GM23338 (cell line): ENCODE data around the gene JPH4. TPM values are rescaled to one million over a fixed set of nuclear protein-coding genes. Genes with fewer than 3 reads are reported as not detected.

Experiments
- ATAC-seq: fragments of 200-7000 bp; cut with Tn5 transposase; 3 replicates; pipeline ENCODE4 v1.9.1; 2020
- DNase-seq: peaks from one replicate; pipeline ENCODE4 v3.0.0-alpha.2; 2015; ENCODE audit warnings: low spot score
- H2AFZ ChIP-seq: fragments of 200-600 bp; sonication (generic); 2 replicates; pipeline ENCODE4 v1.8.0; 2016; ENCODE audit warnings: antibody characterized with exemption, mild to moderate bottlenecking, moderate library complexity
- H3F3A ChIP-seq: fragments of 200-600 bp; sonication (generic); replicated peaks from 2 replicates; pipeline ENCODE4 v1.8.0; 2017; ENCODE audit warnings: antibody characterized with exemption, mixed run types, low read depth
- H3K27ac ChIP-seq: fragments of 200-600 bp; sonication (generic); 2 replicates; pipeline ENCODE4 v1.6.1; 2016; ENCODE audit warnings: low read depth
- H3K27me3 ChIP-seq: fragments of 200-600 bp; sonication (generic); 2 replicates; pipeline ENCODE4 v1.8.0; 2016; ENCODE audit warnings: mild to moderate bottlenecking, mixed run types, moderate library complexity; ENCODE audit not compliant: insufficient read depth
- H3K36me3 ChIP-seq: fragments of 200-600 bp; sonication (generic); 2 replicates; pipeline ENCODE4 v1.8.0; 2016; ENCODE audit warnings: mild to moderate bottlenecking; ENCODE audit not compliant: insufficient read depth
- H3K4me1 ChIP-seq: fragments of 200-600 bp; sonication (generic); 2 replicates; pipeline ENCODE4 v1.8.0; 2016; ENCODE audit warnings: mild to moderate bottlenecking, moderate library complexity; ENCODE audit not compliant: insufficient read depth
- H3K4me2 ChIP-seq: fragments of 200-600 bp; sonication (generic); 2 replicates; pipeline ENCODE4 v1.7.1; 2017; ENCODE audit warnings: mixed run types
- H3K4me3 ChIP-seq: fragments of 200-600 bp; sonication (generic); 2 replicates; pipeline ENCODE4 v1.6.1; 2016; ENCODE audit warnings: mixed run types
- H3K79me2 ChIP-seq: fragments of 200-600 bp; sonication (generic); replicated peaks from 2 replicates; pipeline ENCODE4 v1.8.0; 2017; ENCODE audit warnings: mild to moderate bottlenecking; ENCODE audit not compliant: insufficient read depth
- H3K9me2 ChIP-seq: fragments of 200-600 bp; sonication (generic); 2 replicates; pipeline ENCODE4 v1.8.0; 2017; ENCODE audit not compliant: insufficient read depth
- H4K20me1 ChIP-seq: fragments of 200-600 bp; sonication (generic); replicated peaks from 2 replicates; pipeline ENCODE4 v1.8.0; 2017; ENCODE audit warnings: mild to moderate bottlenecking; ENCODE audit not compliant: insufficient read depth
- H3K27ac Mint-ChIP-seq: 2 replicates; pipeline ENCODE4 v1.8.0; 2020; ENCODE audit warnings: inconsistent platforms, mild to moderate bottlenecking, moderate library complexity, mixed read lengths
- H3K27me3 Mint-ChIP-seq: 3 replicates; pipeline ENCODE4 v1.8.0; 2022; ENCODE audit warnings: low read depth, mild to moderate bottlenecking, moderate library complexity, mixed read lengths, inconsistent platforms; ENCODE audit not compliant: insufficient read depth, poor library complexity
- H3K36me3 Mint-ChIP-seq: 3 replicates; pipeline ENCODE4 v1.8.0; 2021; ENCODE audit warnings: low read depth, mild to moderate bottlenecking, inconsistent platforms, moderate library complexity, mixed read lengths
- H3K4me1 Mint-ChIP-seq: 3 replicates; pipeline ENCODE4 v1.8.0; 2020; ENCODE audit warnings: mild to moderate bottlenecking, inconsistent platforms, mixed read lengths
- H3K4me3 Mint-ChIP-seq: 3 replicates; pipeline ENCODE4 v1.8.0; 2021; ENCODE audit warnings: moderate library complexity, mild to moderate bottlenecking, inconsistent platforms, mixed read lengths
- H3K9me3 Mint-ChIP-seq: 3 replicates; pipeline ENCODE4 v1.8.0; 2020; ENCODE audit warnings: moderate library complexity, mild to moderate bottlenecking, inconsistent platforms, mixed read lengths
- CREB1 ChIP-seq: fragments of 250-450 bp; sonication (Bioruptor Pico); IDR thresholded peaks from 2 replicates; pipeline ENCODE4 v1.5.0; 2020; ENCODE audit warnings: low read depth, mild to moderate bottlenecking, moderate library complexity
- EZH2 ChIP-seq: fragments of 200-600 bp; sonication (generic); IDR thresholded peaks from one replicate; pipeline ENCODE4 v1.8.0; 2017; ENCODE audit warnings: antibody characterized with exemption, mild to moderate bottlenecking, low read depth; ENCODE audit not compliant: unreplicated experiment
- POLR2AphosphoS5 ChIP-seq: IDR thresholded peaks from 2 replicates; pipeline ENCODE4 v1.6.1; 2016; ENCODE audit warnings: antibody characterized with exemption, low read depth
- REST ChIP-seq: IDR thresholded peaks from one replicate; pipeline ENCODE4 v1.6.1; 2018; ENCODE audit warnings: antibody characterized with exemption; ENCODE audit not compliant: unreplicated experiment
- STAT1 ChIP-seq: IDR thresholded peaks from one replicate; pipeline ENCODE4 v1.6.1; 2016; ENCODE audit warnings: antibody characterized with exemption; ENCODE audit not compliant: unreplicated experiment
- ZNF331 ChIP-seq: fragments of 250-450 bp; sonication (Bioruptor Pico); IDR thresholded peaks from 2 replicates; pipeline ENCODE4 v1.5.0; 2020; ENCODE audit warnings: low read depth, mild to moderate bottlenecking, moderate library complexity
- ZNF462 ChIP-seq: fragments of 250-450 bp; sonication (Bioruptor Pico); IDR thresholded peaks from 2 replicates; pipeline ENCODE4 v1.5.0; 2020; ENCODE audit warnings: mild to moderate bottlenecking, moderate library complexity
- polyA plus RNA-seq: library from polyadenylated mRNA; unstranded; fragments of >200 nt; fragmentation: Nextera tagmentation; extraction: Ambion mirVana; gene quantifications from 2 replicates; pipeline ENCODE4 v1.2.1, GENCODE V29; 2016
- total RNA-seq: library from RNA; depleted of rRNA; stranded (reverse); fragments of >200 nt; shearing (Covaris generic); gene quantifications from 2 replicates; pipeline ENCODE4 v1.2.3, GENCODE V29; 2014

JPH4 gene
- total and polyA plus RNA-seq, 2 experiments from 2014 or later = 11.0 to 29.9 TPM

DNA sequence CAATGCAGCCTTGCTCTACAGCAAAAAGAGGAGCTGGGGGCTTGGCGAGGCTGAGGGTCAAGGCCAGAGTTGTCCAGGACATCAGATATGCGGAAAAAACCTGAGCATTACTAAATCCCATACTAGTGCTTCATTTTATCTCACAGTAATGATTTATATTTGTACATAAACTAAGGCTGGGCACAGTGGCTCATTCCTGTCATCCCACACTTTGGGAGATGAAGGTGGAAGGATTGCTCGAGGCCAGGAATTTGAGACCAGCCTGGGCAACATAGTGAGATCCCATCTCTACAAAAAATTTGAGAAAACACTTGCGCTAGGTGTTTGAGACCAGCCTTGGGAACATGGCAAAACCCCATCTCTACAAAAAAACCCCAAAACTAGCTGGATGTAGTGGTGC is 11.6 kb upstream of the JPH4 start (continued):
- TF ChIP-seq ZNF462 (CRISPR knock-in tag) (no peak), POLR2AphosphoS5 (no peak)

- no peak overlapping the region for H3K27ac Mint-ChIP-seq
- Histone ChIP-seq H3F3A (no peaks in the 10 kb centered on the region), H3K27ac (no peak overlapping the region), H4K20me1 (no peaks in the 10 kb centered on the region), H3K9me2 (no peaks in the 10 kb centered on the region), H3K79me2 (no peaks in the 10 kb centered on the region), H2AFZ (peak overlapping the region; percentile 98), H3K4me2 (peak overlapping the region; percentile 42; the same call in 1 of the 2 replicates), H3K27me3 (no peaks in the 10 kb centered on the region), H3K36me3 (no peaks in the 10 kb centered on the region), H3K4me3 (no peak overlapping the region), H3K4me1 (peaks cover 4% of the 10 kb centered on the region; the same call in 1 of the 2 replicates)
- peaks cover 12% of the 10 kb centered on the region for H3K4me1 Mint-ChIP-seq
- H3K36me3 Mint-ChIP-seq = no peaks in the 10 kb centered on the region
- H3K27me3 Mint-ChIP-seq = peaks cover 9% of the 10 kb centered on the region
- H3K9me3 Mint-ChIP-seq = peaks cover 6% of the 10 kb centered on the region; the same call in 2 of the 3 replicates
- DNase-seq (no peak), ATAC-seq (no peak)
- TF ChIP-seq REST = no peak
- TF ChIP-seq CREB1 (CRISPR knock-in tag) = no peak
- no peak for TF ChIP-seq ZNF331 (CRISPR knock-in tag)
- no peak for TF ChIP-seq EZH2
- TF ChIP-seq STAT1 = no peak
- H3K4me3 Mint-ChIP-seq = no peak overlapping the region
Observed at GRCh38 chr14:23589606-23590005, 11.0 kb upstream of the JPH4 start.
